Keratinocyte (primary cell): ENCODE measurements around the gene GTF3A. TPM values are rescaled to one million over a fixed set of nuclear protein-coding genes. Genes with fewer than 3 reads are reported as not detected.

Experiments
- DNase-seq: peaks from one replicate; pipeline ENCODE4 v3.0.0-alpha.2; 2011; ENCODE audit warnings: low read depth, missing footprints, low spot score
- FAIRE-seq: peaks from 2 replicates; lab custom pipeline; 2011; peaks lifted over from hg19 to GRCh38; lab: Jason Lieb, UNC
- H2AFZ ChIP-seq: 2 replicates; pipeline ENCODE4 v1.6.0; 2012; ENCODE audit warnings: low read length, control low read depth, inconsistent platforms; ENCODE audit not compliant: control insufficient read depth
- H3K27ac ChIP-seq: 2 replicates; pipeline ENCODE4 v1.5.1; 2011; ENCODE audit warnings: low read length; ENCODE audit not compliant: control insufficient read depth, insufficient read depth
- H3K27me3 ChIP-seq: 3 replicates; pipeline ENCODE4 v1.6.0; 2011; ENCODE audit warnings: low read length; ENCODE audit not compliant: control insufficient read depth, insufficient read depth; ENCODE audit errors: extremely low read depth
- H3K36me3 ChIP-seq, 2 experiments: 2 replicates in 1 of 2; 3 replicates in 1 of 2; pipeline ENCODE4 v1.5.1; 2011; ENCODE audit warnings: low read length in 2 of 2, mild to moderate bottlenecking in 1 of 2; ENCODE audit not compliant: control insufficient read depth in 2 of 2, insufficient read depth in 2 of 2; ENCODE audit errors: extremely low read depth in 1 of 2
- H3K4me1 ChIP-seq: 3 replicates; pipeline ENCODE4 v1.5.1; 2011; ENCODE audit warnings: low read length; ENCODE audit not compliant: control insufficient read depth, insufficient read depth; ENCODE audit errors: extremely low read depth
- H3K4me2 ChIP-seq: 3 replicates; pipeline ENCODE4 v1.6.0; 2011; ENCODE audit warnings: low read depth, low read length; ENCODE audit not compliant: control insufficient read depth, insufficient read depth; ENCODE audit errors: extremely low read depth
- H3K4me3 ChIP-seq, 3 experiments: fragments of 200-600 bp in 1 of 3; sonication (generic) in 1 of 3; 2 replicates in 2 of 3; 3 replicates in 1 of 3; pipeline ENCODE4 v1.5.1; 2011 to 2016; ENCODE audit warnings: low read length in 3 of 3, mild to moderate bottlenecking in 3 of 3, control low read depth in 2 of 3, inconsistent platforms in 1 of 3, low read depth in 1 of 3, mixed read lengths in 1 of 3, mixed run types in 1 of 3, moderate library complexity in 1 of 3; ENCODE audit not compliant: control insufficient read depth in 2 of 3, insufficient read depth in 2 of 3; ENCODE audit errors: extremely low read depth in 1 of 3
- H3K79me2 ChIP-seq: 2 replicates; pipeline ENCODE4 v1.6.0; 2012; ENCODE audit warnings: low read length; ENCODE audit not compliant: control insufficient read depth, insufficient read depth
- H3K9ac ChIP-seq: 3 replicates; pipeline ENCODE4 v1.6.0; 2011; ENCODE audit warnings: low read length; ENCODE audit not compliant: control insufficient read depth, insufficient read depth; ENCODE audit errors: extremely low read depth
- H3K9me1 ChIP-seq: 3 replicates; pipeline ENCODE4 v1.6.0; 2011; ENCODE audit warnings: low read length; ENCODE audit not compliant: control insufficient read depth, insufficient read depth; ENCODE audit errors: extremely low read depth
- H3K9me3 ChIP-seq: 2 replicates; pipeline ENCODE4 v1.5.1; 2012; ENCODE audit warnings: low read depth, low read length; ENCODE audit not compliant: control insufficient read depth
- H4K20me1 ChIP-seq: 3 replicates; pipeline ENCODE4 v1.6.0; 2011; ENCODE audit warnings: low read length; ENCODE audit not compliant: control insufficient read depth, insufficient read depth; ENCODE audit errors: extremely low read depth
- CTCF ChIP-seq, 3 experiments: IDR thresholded peaks in 1 of 3; conservative IDR thresholded peaks in 1 of 3; optimal IDR thresholded peaks in 1 of 3; 2 replicates in 2 of 3; 3 replicates in 1 of 3; pipeline versions ENCODE3 to v1.5.1; 2011; ENCODE audit warnings: low read length in 3 of 3, mild to moderate bottlenecking in 3 of 3, moderate library complexity in 2 of 3, control low read depth in 1 of 3, inconsistent platforms in 1 of 3; ENCODE audit not compliant: insufficient read depth in 2 of 3; ENCODE audit errors: extremely low read depth in 1 of 3
- EZH2 ChIP-seq: IDR thresholded peaks from one replicate; pipeline ENCODE4 v1.6.1; 2012; ENCODE audit warnings: inconsistent platforms, mild to moderate bottlenecking, low read length, moderate library complexity
- dilution Hi-C: fragments of 300-500 bp; cut with MboI; formaldehyde crosslinking; loops from one replicate; pipeline ENCODE4 v1.7.0; 2020; ENCODE audit warnings: low sequenced_read_pairs; ENCODE audit not compliant: extremely low pct_ligation_motif_present
- polyA plus RNA-seq, 5 experiments: library from polyadenylated mRNA; depleted of rRNA in 3 of 5; stranded (reverse) in 3 of 5; stranded (forward) in 1 of 5; unstranded in 1 of 5; fragments of >200 nt; gene quantifications; 1 replicate in 1 of 5; 2 replicates in 3 of 5; 3 replicates in 1 of 5; pipeline versions ENCODE4 v1.2.1 to v1.2.3, GENCODE V29; 2011 to 2012; ENCODE audit warnings: missing spikeins in 2 of 5, low read depth in 1 of 5, low replicate concordance in 1 of 5

Gene GTF3A
- polyA plus RNA-seq, 1 donor (not counting 4 experiments of a cell fraction or from before 2014, with no cell fraction given), result 97.8 TPM

- Histone ChIP-seq H4K20me1 (no peaks in the 10 kb centered on the region), H3K9me1 (no peaks in the 10 kb centered on the region), H3K9ac (no peak overlapping the region), H3K9me3 (no peaks in the 10 kb centered on the region), H2AFZ (no peak overlapping the region), H3K36me3 (no peaks in the 10 kb centered on the region), H3K4me1 (no peaks in the 10 kb centered on the region), H3K27me3 (no peaks in the 10 kb centered on the region), H3K79me2 (no peaks in the 10 kb centered on the region), H3K4me3 (no peak overlapping the region), H3K4me2 (no peak overlapping the region), H3K27ac (no peak overlapping the region)
- TF ChIP-seq EZH2 (no peak), CTCF (optimal IDR thresholded peaks at IDR 0.05 in 1 of 3, IDR thresholded peaks at IDR 0.05 in 1 of 3, conservative IDR thresholded peaks at IDR 0.05 in 1 of 3; ENCODE audit: extremely low read depth in 1 of 3, insufficient read depth in 2 of 3, low read length in 3 of 3) (no peak)
- no peak for FAIRE-seq
- DNase-seq, result no peak
- dilution Hi-C loops, result no loop called here
Measured at GRCh38 chr13:27463500-27463899, 39.1 kb downstream of the GTF3A start.

DNA sequence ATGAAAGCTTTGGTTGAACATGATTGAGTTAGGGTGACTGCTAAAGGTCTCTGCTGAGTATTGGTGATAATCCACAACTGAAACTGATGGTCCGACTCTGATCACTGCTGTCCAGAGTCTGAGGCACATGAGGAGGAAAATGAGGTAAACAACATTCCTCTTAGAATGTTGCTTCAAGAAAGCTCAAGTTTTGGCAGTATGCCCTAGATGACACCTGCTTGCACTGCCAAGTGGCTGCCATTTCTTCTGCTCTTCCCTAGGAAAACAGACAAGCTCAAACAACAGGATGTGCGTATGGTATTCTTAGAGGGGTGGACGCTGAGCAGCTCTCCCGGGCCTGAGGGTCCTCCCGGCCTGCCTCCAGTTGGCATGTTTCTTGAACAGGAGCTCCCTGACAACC is 41.2 kb downstream of the GTF3A start:
- Histone ChIP-seq H2AFZ (no peak overlapping the region), H3K4me2 (no peak overlapping the region), H3K27ac (no peak overlapping the region), H3K36me3 (no peaks in the 10 kb centered on the region), H3K9me1 (no peaks in the 10 kb centered on the region), H4K20me1 (no peaks in the 10 kb centered on the region), H3K4me3 (no peak overlapping the region), H3K27me3 (no peaks in the 10 kb centered on the region), H3K9ac (no peak overlapping the region), H3K9me3 (no peaks in the 10 kb centered on the region), H3K4me1 (no peaks in the 10 kb centered on the region), H3K79me2 (no peaks in the 10 kb centered on the region)
- no peak for FAIRE-seq
- DNase-seq, result no peak
- dilution Hi-C loops, result no loop called here
- no peak for TF ChIP-seq CTCF (optimal IDR thresholded peaks at IDR 0.05 in 1 of 3, IDR thresholded peaks at IDR 0.05 in 1 of 3, conservative IDR thresholded peaks at IDR 0.05 in 1 of 3; ENCODE audit: extremely low read depth in 1 of 3, insufficient read depth in 2 of 3, low read length in 3 of 3)
- TF ChIP-seq EZH2, result no peak
